Stimulated activated CD8-positive, alpha-beta memory T cell treated with anti-CD3 and anti-CD28 coated beads, Interleukin-12 subunit alpha, Interleukin-12 subunit beta, amount 100 ng/mL, for 24 hours (primary cell): ENCODE results near the gene KLRC3.
"Not testable (repeated sequence)": the region's sequence is repeated elsewhere in the genome, so short reads cannot be mapped to it uniquely, and the experiment has no call there.

Source experiments
- DNase-seq: peaks from one replicate; pipeline ENCODE4 v3.0.0-alpha.2; 2020; ENCODE audit errors: extremely low read depth

Gene KLRC3

GRCh38 chr12:10420334-10420733, at the start of gene KLRC3:
Gene KLRC3, minus strand, starts transcription at chr12:10420595. Its CDS starts 45 bp downstream, at chr12:10420550.
- DNase-seq = not testable (repeated sequence)

DNA sequence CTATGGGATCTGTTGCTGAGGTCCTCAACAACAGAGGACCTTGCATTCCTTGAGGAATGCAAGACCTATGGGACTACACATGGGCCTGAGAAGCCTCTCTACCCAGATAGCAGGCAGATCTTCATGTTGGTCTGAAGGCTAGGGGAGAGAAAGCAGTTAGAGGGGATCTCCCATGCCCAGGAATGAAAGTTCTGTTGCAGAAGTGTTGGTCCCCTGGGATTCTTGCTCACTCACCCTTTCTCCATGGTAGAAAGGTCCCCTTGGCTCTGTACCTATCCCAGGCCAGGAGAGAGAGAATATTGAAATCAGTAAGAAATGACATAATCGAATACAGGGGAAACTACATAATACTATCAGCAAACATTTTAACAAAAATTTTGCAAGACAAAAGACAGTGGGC, 49.3 kb upstream of the KLRC3 start:
- DNase-seq = no peak

DNA sequence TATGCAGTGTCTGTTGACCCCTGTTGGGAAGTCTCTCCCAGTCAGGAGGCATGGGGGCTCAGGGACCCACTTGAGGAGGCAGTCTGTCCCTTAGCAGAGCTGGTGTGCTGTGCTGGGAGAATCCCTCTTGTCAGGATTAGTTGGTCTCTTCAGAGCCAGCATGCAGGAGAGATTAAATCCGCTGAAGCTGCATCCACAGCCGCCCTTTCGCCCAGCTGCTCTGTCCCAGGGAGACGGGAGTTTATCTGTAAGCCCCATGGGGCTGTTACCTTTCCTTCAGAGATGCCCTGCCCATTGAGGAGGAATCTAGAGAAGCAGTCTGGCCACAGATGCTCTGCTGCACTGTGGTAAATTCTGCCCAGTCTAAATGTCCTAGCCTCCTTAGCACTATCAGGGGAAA, 45.9 kb upstream of the KLRC3 start:
- DNase-seq = no peak

GRCh38 chr12:10457760-10458159, 37.4 kb upstream of the KLRC3 start:
- DNase-seq = no peak

GRCh38 chr12:10456856-10457255, 36.5 kb upstream of the KLRC3 start:
- no peak for DNase-seq

DNA sequence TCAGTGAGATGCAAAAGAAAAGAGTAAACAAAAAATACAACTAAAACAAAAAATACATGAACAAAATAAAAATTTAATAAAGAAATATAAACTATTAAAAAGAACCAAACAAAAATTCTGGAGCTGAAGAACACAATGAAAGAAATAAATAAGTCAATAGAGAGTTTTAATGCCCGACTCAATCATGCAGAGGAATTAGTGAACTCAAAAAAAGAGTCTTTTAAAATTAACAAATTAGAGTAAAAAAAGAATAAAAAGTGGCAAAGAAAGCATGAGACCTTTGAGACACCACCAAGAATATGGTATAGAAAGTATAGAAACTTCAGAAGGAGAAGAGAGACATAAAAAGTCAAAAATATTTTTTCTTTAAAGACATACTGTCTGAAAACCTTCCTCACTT, 35.4 kb upstream of the KLRC3 start:
- no peak for DNase-seq

DNA sequence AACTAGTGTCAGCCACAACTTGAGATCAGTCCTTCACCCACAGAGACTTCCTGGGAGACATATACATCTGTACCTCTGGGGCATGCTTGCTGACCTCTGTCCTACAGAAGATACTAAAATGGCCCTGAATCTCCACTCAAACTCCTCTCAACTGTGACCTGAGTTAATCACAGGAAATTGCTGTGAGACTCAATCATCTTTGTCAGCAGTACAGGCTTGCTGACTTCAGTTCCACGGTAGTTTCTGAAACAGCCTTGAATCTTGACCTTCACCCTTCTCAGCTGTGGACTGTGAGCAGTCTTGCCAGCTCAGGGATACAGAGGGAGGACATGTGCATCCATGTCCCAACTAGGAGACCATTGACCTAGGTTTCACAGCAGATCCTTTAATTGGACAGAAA, 34.1 kb upstream of the KLRC3 start:
- no peak for DNase-seq

DNA sequence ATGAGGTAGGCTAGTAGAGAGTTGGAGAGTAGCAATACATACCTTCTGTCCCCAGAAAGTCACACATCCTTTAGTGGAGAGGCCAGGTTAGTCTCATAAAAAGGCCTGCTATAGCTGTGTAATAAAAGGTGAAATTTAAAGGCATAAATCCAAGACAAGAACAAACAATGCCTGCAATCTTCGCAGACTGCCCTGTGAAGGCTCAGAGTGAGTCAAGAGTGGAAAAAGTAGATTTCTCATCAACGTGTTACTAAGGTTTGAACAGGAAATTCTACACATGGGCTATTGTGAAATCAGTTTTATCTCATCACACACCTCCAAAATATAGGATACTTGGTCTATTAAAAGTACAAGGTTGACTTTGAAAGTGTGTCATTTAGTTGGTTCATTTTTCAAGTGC, 32.8 kb upstream of the KLRC3 start, which contains the start of gene KLRC1:
KLRC1 (minus strand) TSS at position 222 of the 400 bp plus-strand sequence. CDS start 2,221 bp downstream, outside the sequence.
- DNase-seq = no peak

DNA sequence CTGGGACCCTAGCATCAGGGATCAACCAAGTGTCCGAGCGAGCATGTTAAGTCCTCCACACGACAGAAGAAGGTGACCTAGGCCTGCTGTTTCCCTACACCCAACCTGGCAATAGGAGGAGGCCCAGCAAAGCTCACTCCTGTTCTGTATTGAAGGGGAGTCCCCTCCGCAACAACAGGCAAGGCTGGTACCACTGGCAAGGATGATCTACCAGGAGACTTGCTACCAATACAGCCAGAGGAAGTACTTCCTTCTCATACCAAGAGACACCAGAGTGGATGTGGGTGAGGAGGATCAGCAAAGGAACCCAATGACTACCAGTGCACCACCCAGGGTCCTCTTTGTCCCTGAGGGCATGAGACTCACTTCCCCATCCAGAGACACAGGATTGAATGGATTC, 27.8 kb upstream of the KLRC3 start:
- DNase-seq = no peak

GRCh38 chr12:10446052-10446451, 25.7 kb upstream of the KLRC3 start:
- DNase-seq = not testable (repeated sequence)

DNA sequence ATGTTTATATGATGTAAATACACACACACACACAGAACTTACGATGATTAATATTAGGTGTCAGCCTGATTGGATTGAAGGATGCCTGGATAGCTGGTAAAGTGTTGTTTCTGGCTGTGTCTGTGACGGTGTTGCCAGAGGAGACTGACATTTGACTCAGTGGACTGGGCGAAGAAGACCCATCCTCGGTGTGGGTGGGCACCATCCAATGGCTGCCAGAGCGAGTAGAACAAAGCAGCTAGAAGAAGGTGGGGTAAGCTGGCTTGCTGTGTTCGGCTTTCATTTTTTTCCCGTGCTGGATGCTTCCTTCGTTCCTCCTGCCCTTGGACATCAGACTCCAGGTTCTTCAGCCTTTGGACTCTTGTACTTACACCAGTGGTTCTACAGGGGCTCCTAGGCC, 20.7 kb upstream of the KLRC3 start:
- DNase-seq = not testable (repeated sequence)

DNA sequence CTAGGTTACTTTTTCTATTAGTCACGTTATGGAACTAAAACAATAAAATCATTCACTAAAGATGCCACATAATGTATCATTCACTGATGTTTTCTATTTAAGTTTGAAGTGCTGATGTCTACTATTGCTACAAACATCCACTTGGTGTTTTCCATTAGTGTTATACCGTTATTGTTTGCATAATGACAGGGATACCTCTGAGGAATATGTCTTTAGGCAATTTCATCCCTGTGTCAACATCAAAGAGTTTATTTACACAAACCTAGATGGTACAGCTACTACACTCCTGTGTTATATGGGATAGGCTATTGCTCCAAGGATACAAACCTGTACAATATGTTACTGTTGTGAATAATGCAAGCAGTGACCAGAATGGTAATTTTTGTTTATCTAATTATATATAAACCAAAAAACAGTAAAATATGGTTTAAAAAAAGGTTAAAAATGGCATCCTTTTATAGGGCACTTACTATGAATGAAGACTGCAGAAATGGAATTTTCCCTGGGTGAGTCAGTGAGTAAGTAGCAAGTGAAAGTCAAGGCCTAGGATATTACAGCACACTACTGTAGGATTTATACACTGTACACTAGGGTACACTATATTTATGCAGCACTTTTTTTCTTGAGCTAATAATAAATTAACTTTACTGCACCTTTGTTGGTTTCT, 19.3 kb upstream of the KLRC3 start:
- not testable (repeated sequence) for DNase-seq

- not testable (repeated sequence) for DNase-seq
These were observed 17.2 kb upstream of the KLRC3 start for GRCh38 chr12:10437601-10438000.

GRCh38 chr12:10435816-10436215, 15.4 kb upstream of the KLRC3 start, which contains the start of gene KLRC2:
Gene KLRC2, minus strand, starts transcription at chr12:10436010. Its CDS starts 24 bp downstream, at chr12:10435986.
- not testable (repeated sequence) for DNase-seq

GRCh38 chr12:10430623-10431022, 10.2 kb upstream of the KLRC3 start:
- not testable (repeated sequence) for DNase-seq

DNA sequence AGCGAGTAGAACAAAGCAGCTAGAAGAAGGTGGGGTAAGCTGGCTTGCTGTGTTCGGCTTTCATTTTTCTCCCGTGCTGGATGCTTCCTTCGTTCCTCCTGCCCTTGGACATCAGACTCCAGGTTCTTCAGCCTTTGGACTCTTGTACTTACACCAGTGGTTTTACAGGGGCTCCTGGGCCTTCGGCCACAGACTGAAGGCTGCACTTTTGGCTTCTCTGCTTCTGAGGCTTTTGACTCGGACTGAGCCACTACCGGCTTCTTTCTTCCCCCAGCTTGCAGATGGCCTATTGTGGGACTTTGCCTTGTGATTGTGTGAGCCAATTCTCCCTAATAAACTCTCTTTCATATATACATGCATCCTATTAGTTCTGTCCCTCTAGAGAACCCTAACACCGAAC, 5.5 kb upstream of the KLRC3 start:
- not testable (repeated sequence) for DNase-seq

DNA sequence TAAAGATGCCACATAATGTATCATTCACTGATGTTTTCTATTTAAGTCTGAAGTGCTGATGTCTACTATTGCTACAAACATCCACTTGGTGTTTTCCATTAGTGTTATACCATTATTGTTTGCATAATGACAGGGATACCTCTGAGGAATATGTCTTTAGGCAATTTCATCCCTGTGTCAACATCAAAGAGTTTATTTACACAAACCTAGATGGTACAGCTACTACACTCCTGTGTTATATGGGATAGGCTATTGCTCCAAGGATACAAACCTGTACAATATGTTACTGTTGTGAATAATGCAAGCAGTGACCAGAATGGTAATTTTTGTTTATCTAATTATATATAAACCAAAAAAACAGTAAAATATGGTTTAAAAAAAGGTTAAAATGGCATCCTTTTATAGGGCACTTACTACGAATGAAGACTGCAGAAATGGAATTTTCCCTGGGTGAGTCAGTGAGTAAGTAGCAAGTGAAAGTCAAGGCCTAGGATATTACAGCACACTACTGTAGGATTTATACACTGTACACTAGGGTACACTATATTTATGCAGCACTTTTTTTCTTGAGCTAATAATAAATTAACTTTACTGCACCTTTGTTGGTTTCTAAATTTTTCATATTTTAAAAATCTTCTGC, 4.0 kb upstream of the KLRC3 start:
- not testable (repeated sequence) for DNase-seq

- not testable (repeated sequence) for DNase-seq
These were observed 1.8 kb upstream of the KLRC3 start for GRCh38 chr12:10422159-10422558.

DNA sequence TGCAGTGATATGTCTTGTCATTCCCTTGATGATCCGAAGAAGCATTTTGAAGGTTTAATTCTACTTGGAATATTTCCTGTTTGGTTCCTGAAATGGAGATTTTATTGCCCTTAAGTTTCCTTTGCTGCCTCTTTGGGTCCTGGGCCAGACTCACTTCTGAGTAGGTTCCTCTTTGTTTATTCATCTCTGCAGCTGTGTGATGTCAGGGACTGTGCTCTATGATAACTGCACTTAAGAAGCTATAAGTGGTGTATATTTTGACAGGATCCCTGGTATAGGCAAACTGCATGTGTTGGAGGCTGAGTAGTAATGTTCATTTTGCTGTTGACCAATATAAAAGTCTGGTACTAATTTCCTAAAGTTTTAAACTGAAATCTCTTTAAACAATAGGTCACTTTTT, 11.0 kb downstream of the KLRC3 start, which contains the start of gene KLRC4:
KLRC4 (minus strand) TSS at position 366 of the 400 bp plus-strand sequence; CDS start at position 184, 182 bp downstream.
- no peak for DNase-seq

GRCh38 chr12:10408842-10409241, 11.6 kb downstream of the KLRC3 start:
- DNase-seq = no peak

DNA sequence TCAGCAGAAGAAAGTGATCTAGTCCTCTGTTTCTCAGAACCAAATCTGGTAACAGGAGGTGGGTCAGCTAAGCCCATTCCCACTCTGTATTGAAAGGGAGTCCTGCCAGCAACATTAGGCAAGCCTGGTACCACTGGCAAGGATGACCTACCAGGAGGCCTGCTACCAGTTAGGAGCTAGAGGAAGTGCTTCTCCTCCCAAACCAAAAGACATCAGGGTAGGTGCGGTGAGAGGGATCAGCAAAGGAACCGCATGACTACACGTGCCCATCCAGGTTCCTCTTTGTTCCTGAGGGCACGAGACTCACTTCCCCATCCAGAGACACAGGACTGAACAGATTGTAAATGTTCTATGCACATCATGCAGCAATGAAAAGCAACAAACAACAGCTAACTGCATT, 13.7 kb downstream of the KLRC3 start:
- DNase-seq = no peak

- DNase-seq = no peak
These were observed 15.1 kb downstream of the KLRC3 start for GRCh38 chr12:10405294-10405693.

GRCh38 chr12:10404798-10405197, 15.6 kb downstream of the KLRC3 start:
- no peak for DNase-seq
